ENCODE results near the gene NME3. TPM values are rescaled to one million over a fixed set of nuclear protein-coding genes. Genes with fewer than 3 reads are reported as not detected.

NME3 gene
- total and polyA plus RNA-seq, 2 of the 13 experiments (the other 11 are each of a cell fraction or from before 2014, with no cell fraction given), result 10.4 to 15.9 TPM

DNA sequence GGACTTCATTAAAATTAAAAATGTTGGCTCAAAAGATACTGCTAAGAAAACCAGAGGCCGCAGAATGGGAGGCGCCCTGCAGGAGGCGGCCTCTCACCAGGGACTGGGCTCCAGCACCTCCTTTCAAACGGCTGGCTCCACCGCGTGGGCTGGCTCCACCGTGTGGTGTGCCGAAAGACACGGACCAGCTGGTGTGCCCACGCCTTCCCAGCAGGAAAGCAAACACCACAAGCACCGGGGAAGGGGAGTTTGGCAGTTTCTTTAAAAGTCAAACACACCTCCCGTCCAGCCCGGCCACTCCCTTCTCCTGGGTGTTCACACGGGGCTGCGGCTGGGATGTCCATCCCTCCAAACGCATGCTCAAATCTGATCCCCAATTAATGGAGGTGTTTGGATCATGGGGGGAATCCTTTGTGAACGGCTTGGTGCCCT is 41.4 kb upstream of the NME3 start (continued):
- TF ChIP-seq MZF1 (CRISPR knock-in tag; IDR thresholded peaks at IDR 0.05; ENCODE audit: borderline replicate concordance) (no peak), ZNF441 (CRISPR knock-in tag; IDR thresholded peaks at IDR 0.05; ENCODE audit: borderline replicate concordance) (no peak), SOX13 (IDR thresholded peaks at IDR 0.05) (no peak), SOX13 (CRISPR knock-in tag; conservative IDR thresholded peaks at IDR 0.05 in 1 of 2, IDR thresholded peaks at IDR 0.05 in 1 of 2) (0 out of 4 replicates have a peak, but pooled peaks of 1 of the 2 experiments have one; percentile 34), AKAP8 (CRISPR knock-in tag; IDR thresholded peaks at IDR 0.05) (no peak), ZNF724P (CRISPR knock-in tag; IDR thresholded peaks at IDR 0.05; ENCODE audit: borderline replicate concordance) (no peak), ZFP90 (CRISPR knock-in tag; IDR thresholded peaks at IDR 0.05; ENCODE audit: borderline replicate concordance) (0 out of 2 replicates have a peak, but pooled peaks have one; percentile 44), HDAC2 (CRISPR knock-in tag; IDR thresholded peaks at IDR 0.05) (peak; percentile 52; the same call in 1 of the 2 replicates), ZBTB7B (CRISPR knock-in tag; IDR thresholded peaks at IDR 0.05) (no peak), ZNF383 (CRISPR knock-in tag; IDR thresholded peaks at IDR 0.05; ENCODE audit: borderline replicate concordance) (no peak), HNRNPK (IDR thresholded peaks at IDR 0.05; ENCODE audit: low read depth, low read length, poor library complexity, severe bottlenecking) (no peak), ZNF274 (CRISPR knock-in tag; IDR thresholded peaks at IDR 0.05) (no peak), FOXA1 (IDR thresholded peaks at IDR 0.05) (no peak), FOXA1 (CRISPR knock-in tag; IDR thresholded peaks at IDR 0.05) (0 out of 2 replicates have a peak, but pooled peaks have one; percentile 22), ZNF891 (CRISPR knock-in tag; IDR thresholded peaks at IDR 0.05) (0 out of 2 replicates have a peak, but pooled peaks have one; percentile 37)
- TF ChIP-seq, protein P1, sequence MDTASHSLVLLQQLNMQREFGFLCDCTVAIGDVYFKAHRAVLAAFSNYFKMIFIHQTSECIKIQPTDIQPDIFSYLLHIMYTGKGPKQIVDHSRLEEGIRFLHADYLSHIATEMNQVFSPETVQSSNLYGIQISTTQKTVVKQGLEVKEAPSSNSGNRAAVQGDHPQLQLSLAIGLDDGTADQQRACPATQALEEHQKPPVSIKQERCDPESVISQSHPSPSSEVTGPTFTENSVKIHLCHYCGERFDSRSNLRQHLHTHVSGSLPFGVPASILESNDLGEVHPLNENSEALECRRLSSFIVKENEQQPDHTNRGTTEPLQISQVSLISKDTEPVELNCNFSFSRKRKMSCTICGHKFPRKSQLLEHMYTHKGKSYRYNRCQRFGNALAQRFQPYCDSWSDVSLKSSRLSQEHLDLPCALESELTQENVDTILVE (CRISPR knock-in tag; IDR thresholded peaks at IDR 0.05), result no peak
- TF ChIP-seq, protein P2, sequence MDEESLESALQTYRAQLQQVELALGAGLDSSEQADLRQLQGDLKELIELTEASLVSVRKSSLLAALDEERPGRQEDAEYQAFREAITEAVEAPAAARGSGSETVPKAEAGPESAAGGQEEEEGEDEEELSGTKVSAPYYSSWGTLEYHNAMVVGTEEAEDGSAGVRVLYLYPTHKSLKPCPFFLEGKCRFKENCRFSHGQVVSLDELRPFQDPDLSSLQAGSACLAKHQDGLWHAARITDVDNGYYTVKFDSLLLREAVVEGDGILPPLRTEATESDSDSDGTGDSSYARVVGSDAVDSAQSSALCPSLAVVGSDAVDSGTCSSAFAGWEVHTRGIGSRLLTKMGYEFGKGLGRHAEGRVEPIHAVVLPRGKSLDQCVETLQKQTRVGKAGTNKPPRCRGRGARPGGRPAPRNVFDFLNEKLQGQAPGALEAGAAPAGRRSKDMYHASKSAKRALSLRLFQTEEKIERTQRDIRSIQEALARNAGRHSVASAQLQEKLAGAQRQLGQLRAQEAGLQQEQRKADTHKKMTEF (CRISPR knock-in tag; IDR thresholded peaks at IDR 0.05), result peak; percentile 37; the same call in 1 of the 2 replicates
- TF ChIP-seq, protein P3, sequence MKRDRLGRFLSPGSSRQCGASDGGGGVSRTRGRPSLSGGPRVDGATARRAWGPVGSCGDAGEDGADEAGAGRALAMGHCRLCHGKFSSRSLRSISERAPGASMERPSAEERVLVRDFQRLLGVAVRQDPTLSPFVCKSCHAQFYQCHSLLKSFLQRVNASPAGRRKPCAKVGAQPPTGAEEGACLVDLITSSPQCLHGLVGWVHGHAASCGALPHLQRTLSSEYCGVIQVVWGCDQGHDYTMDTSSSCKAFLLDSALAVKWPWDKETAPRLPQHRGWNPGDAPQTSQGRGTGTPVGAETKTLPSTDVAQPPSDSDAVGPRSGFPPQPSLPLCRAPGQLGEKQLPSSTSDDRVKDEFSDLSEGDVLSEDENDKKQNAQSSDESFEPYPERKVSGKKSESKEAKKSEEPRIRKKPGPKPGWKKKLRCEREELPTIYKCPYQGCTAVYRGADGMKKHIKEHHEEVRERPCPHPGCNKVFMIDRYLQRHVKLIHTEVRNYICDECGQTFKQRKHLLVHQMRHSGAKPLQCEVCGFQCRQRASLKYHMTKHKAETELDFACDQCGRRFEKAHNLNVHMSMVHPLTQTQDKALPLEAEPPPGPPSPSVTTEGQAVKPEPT (CRISPR knock-in tag; IDR thresholded peaks at IDR 0.05; ENCODE audit: low read depth), result no peak
- TF ChIP-seq, protein P4, sequence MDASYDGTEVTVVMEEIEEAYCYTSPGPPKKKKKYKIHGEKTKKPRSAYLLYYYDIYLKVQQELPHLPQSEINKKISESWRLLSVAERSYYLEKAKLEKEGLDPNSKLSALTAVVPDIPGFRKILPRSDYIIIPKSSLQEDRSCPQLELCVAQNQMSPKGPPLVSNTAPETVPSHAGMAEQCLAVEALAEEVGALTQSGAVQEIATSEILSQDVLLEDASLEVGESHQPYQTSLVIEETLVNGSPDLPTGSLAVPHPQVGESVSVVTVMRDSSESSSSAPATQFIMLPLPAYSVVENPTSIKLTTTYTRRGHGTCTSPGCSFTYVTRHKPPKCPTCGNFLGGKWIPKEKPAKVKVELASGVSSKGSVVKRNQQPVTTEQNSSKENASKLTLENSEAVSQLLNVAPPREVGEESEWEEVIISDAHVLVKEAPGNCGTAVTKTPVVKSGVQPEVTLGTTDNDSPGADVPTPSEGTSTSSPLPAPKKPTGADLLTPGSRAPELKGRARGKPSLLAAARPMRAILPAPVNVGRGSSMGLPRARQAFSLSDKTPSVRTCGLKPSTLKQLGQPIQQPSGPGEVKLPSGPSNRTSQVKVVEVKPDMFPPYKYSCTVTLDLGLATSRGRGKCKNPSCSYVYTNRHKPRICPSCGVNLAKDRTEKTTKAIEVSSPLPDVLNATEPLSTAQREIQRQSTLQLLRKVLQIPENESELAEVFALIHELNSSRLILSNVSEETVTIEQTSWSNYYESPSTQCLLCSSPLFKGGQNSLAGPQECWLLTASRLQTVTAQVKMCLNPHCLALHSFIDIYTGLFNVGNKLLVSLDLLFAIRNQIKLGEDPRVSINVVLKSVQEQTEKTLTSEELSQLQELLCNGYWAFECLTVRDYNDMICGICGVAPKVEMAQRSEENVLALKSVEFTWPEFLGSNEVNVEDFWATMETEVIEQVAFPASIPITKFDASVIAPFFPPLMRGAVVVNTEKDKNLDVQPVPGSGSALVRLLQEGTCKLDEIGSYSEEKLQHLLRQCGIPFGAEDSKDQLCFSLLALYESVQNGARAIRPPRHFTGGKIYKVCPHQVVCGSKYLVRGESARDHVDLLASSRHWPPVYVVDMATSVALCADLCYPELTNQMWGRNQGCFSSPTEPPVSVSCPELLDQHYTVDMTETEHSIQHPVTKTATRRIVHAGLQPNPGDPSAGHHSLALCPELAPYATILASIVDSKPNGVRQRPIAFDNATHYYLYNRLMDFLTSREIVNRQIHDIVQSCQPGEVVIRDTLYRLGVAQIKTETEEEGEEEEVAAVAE (CRISPR knock-in tag; IDR thresholded peaks at IDR 0.05; ENCODE audit: borderline replicate concordance), result no peak

Measured in HepG2 (cell line).